Ovary (tissue), 9 donors: Measurements from ENCODE around the gene LRRC8E. TPM values are rescaled to one million over a fixed set of nuclear protein-coding genes. Genes with fewer than 3 reads are reported as not detected.

Experiments
- DNase-seq, 5 donors: peaks; one replicate each; pipeline ENCODE4 v3.0.0-alpha.2; 2019 to 2020
- H3K27ac ChIP-seq, 2 donors: fragments of 200-600 bp; one replicate each; pipeline versions ENCODE4 v1.5.1 to v1.8.0; 2019 to 2022
- H3K27me3 ChIP-seq: fragments of 200-600 bp; one replicate; pipeline ENCODE4 v1.8.0; 2022
- H3K36me3 ChIP-seq: fragments of 200-600 bp; sonication (generic); one replicate; pipeline ENCODE4 v1.5.1; 2019
- H3K4me1 ChIP-seq: one replicate; pipeline ENCODE4 v1.8.1; 2013; ENCODE audit warnings: mild to moderate bottlenecking, moderate library complexity; ENCODE audit not compliant: insufficient read depth
- H3K4me3 ChIP-seq: fragments of 200-600 bp; sonication (generic); one replicate; pipeline ENCODE4 v1.5.1; 2017
- H3K9me3 ChIP-seq, 2 donors: fragments of 200-600 bp in 1 of 2; sonication (generic) in 1 of 2; one replicate each; pipeline versions ENCODE4 v1.5.1 to v1.8.1; 2013 to 2019; ENCODE audit warnings: mild to moderate bottlenecking in 1 of 2, moderate library complexity in 1 of 2
- EP300 ChIP-seq: sonication (generic); formaldehyde crosslinking; IDR thresholded peaks from one replicate; pipeline ENCODE4 v1.6.1; 2017; ENCODE audit warnings: antibody characterized with exemption
- POLR2A ChIP-seq: fragments of 450-650 bp; IDR thresholded peaks from one replicate; pipeline ENCODE4 v1.6.1; 2017; ENCODE audit warnings: antibody characterized with exemption, mild to moderate bottlenecking, moderate library complexity
- WGBS, 3 donors: extraction: QIAGEN DNeasy Blood & Tissue Kit in 1 of 3; methylation state at CpG; one replicate each; pipeline versions ENCODE4 v1.1.5 to v1.1.7; 2013 to 2017; 5-methylcytosine and 5-hydroxymethylcytosine counted together
- intact Hi-C, 4 donors: fragments of 100-400 bp; cut with DNase I; formaldehyde crosslinking; loops; one replicate each; pipeline versions ENCODE4 v1.11.0 to v1.15.1; 2022 to 2023
- polyA plus RNA-seq, 2 donors: library from polyadenylated mRNA; stranded (reverse); fragments of 200-250 nt in 1 of 2; fragments of 350-450 nt in 1 of 2; fragmentation: Illumina TruSeq in 1 of 2; extraction: RNeasy Lipid Tissue Mini Kit (QIAGEN cat#74804) in 1 of 2; gene quantifications; one replicate each; pipeline ENCODE4 v1.2.3, GENCODE V29; 2013 to 2014
- total RNA-seq, 7 donors: library from RNA; depleted of rRNA in 2 of 7; stranded (reverse); fragments of >200 nt in 2 of 7; fragmentation: NEBNext Ultra II Directional in 3 of 7; extraction: Animal tissue kit (Norgen Biotek cat#: 25700) in 3 of 7; gene quantifications; one replicate each; pipeline versions ENCODE4 v1.1.0 to v1.2.4, GENCODE V29; 2016 to 2023
- TF ChIP-seq, protein P1 (sequence below), 3 donors: fragments of 450-650 bp in 2 of 3; fragments of 200-600 bp in 1 of 3; IDR thresholded peaks; one replicate each; pipeline versions ENCODE4 v1.5.1 to v1.8.0; 2016 to 2022; ENCODE audit warnings: antibody characterized with exemption in 3 of 3, mild to moderate bottlenecking in 1 of 3
- donor health status: DM: no; HTN: no; CAD: no; lungs with moderate emphysema.
- donor health status: DM: no; HTN: no; CAD: no.
- donor health status: Bipolar disorder and iron deficiency.
- donor health status: DM: yes; HTN: yes; CAD: no.
- donor health status: DM: no; HTN: no; CAD: no.
- donor health status: DM: yes; HTN: yes; CAD: no.

LRRC8E gene
- total and polyA plus RNA-seq, 9 donors, result 0.10 to 2.1 (median 0.72) TPM; not detected in 2

GRCh38 chr19:7905268-7905667 is 17.0 kb downstream of the LRRC8E start:
- TF ChIP-seq EP300 (no peak), POLR2A (no peak)
- TF ChIP-seq, protein P1, sequence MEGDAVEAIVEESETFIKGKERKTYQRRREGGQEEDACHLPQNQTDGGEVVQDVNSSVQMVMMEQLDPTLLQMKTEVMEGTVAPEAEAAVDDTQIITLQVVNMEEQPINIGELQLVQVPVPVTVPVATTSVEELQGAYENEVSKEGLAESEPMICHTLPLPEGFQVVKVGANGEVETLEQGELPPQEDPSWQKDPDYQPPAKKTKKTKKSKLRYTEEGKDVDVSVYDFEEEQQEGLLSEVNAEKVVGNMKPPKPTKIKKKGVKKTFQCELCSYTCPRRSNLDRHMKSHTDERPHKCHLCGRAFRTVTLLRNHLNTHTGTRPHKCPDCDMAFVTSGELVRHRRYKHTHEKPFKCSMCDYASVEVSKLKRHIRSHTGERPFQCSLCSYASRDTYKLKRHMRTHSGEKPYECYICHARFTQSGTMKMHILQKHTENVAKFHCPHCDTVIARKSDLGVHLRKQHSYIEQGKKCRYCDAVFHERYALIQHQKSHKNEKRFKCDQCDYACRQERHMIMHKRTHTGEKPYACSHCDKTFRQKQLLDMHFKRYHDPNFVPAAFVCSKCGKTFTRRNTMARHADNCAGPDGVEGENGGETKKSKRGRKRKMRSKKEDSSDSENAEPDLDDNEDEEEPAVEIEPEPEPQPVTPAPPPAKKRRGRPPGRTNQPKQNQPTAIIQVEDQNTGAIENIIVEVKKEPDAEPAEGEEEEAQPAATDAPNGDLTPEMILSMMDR (IDR thresholded peaks at IDR 0.05), result no peak
- Histone ChIP-seq H3K27me3 (no peaks in the 10 kb centered on the region), H3K27ac (no peak overlapping the region), H3K36me3 (no peaks in the 10 kb centered on the region), H3K4me1 (peaks cover 13% of the 10 kb centered on the region), H3K9me3 (no peaks in the 10 kb centered on the region), H3K4me3 (no peak overlapping the region)
- WGBS, 3 donors, result 56 to 64% (median 57%) methylated on average over 10 of the region's 10 CpGs
- intact Hi-C loops, result no loop called here
- DNase-seq, result peak in 3 of 5 donors; percentile 33 to 52 (median 45)

GRCh38 chr19:7905859-7906258 is 17.5 kb downstream of the LRRC8E start:
- DNase-seq, result peak in 3 of 5 donors; percentile 30 to 43 (median 33)
- H3K36me3 ChIP-seq, result no peaks in the 10 kb centered on the region
- no peaks in the 10 kb centered on the region for H3K9me3 ChIP-seq
- H3K4me1 ChIP-seq, result peaks cover 13% of the 10 kb centered on the region
- TF ChIP-seq POLR2A (no peak), EP300 (no peak)
- TF ChIP-seq, protein P1 (IDR thresholded peaks at IDR 0.05), result no peak
- H3K27me3 ChIP-seq, result no peaks in the 10 kb centered on the region
- no peak overlapping the region for H3K27ac ChIP-seq
- WGBS, 3 donors, result 70 to 81% (median 77%) methylated on average over 10 of the region's 10 CpGs
- intact Hi-C loops, result no loop called here
- no peak overlapping the region for H3K4me3 ChIP-seq

GRCh38 chr19:7907122-7907521 is 18.8 kb downstream of the LRRC8E start:
- peak in 3 of 5 donors; percentile 19 to 34 (median 24) for DNase-seq
- peaks cover 13% of the 10 kb centered on the region for H3K4me1 ChIP-seq
- no peaks in the 10 kb centered on the region for H3K27me3 ChIP-seq
- intact Hi-C loops, result no loop called here
- no peaks in the 10 kb centered on the region for H3K9me3 ChIP-seq
- H3K27ac ChIP-seq, result no peak overlapping the region
- H3K36me3 ChIP-seq, result no peaks in the 10 kb centered on the region
- no peak for TF ChIP-seq POLR2A
- H3K4me3 ChIP-seq, result no peak overlapping the region
- 87 to 89% (median 88%) methylated on average over 19 of the region's 19 CpGs for WGBS, 3 donors

- H3K4me3 ChIP-seq, result no peak overlapping the region
- WGBS, 3 donors, result 87 to 92% (median 90%) methylated on average over 11 of the region's 11 CpGs
- peak in 3 of 5 donors; percentile 22 to 35 (median 25) for DNase-seq
- intact Hi-C loops, result no loop called here
- no peaks in the 10 kb centered on the region for H3K36me3 ChIP-seq
- no peaks in the 10 kb centered on the region for H3K9me3 ChIP-seq
- no peak overlapping the region for H3K27ac ChIP-seq
- no peak for TF ChIP-seq POLR2A
- TF ChIP-seq, protein P1 (IDR thresholded peaks at IDR 0.05), result no peak
- no peak for TF ChIP-seq EP300
- peaks cover 13% of the 10 kb centered on the region for H3K4me1 ChIP-seq
- no peaks in the 10 kb centered on the region for H3K27me3 ChIP-seq
Observed at GRCh38 chr19:7907544-7907943, 19.2 kb downstream of the LRRC8E start.

- Histone ChIP-seq H3K4me1 (peaks cover 13% of the 10 kb centered on the region), H3K9me3 (no peaks in the 10 kb centered on the region), H3K27ac (no peak overlapping the region), H3K36me3 (no peaks in the 10 kb centered on the region), H3K27me3 (no peaks in the 10 kb centered on the region), H3K4me3 (no peak overlapping the region)
- WGBS, 3 donors, result 79 to 83% (median 79%) methylated on average over 14 of the region's 14 CpGs
- DNase-seq, result peak in 3 of 5 donors; percentile 23 to 37 (median 31)
- intact Hi-C loops, result no loop called here
- TF ChIP-seq EP300, result no peak
- TF ChIP-seq POLR2A, result no peak
- TF ChIP-seq, protein P1 (IDR thresholded peaks at IDR 0.05), result no peak
Observed at GRCh38 chr19:7908078-7908699, 19.9 kb downstream of the LRRC8E start.
